T47D (cell line): ENCODE data around the gene ANGPTL2.

Source experiments
- DNase-seq, 2 experiments: peaks; one replicate each; pipeline versions ENCODE4 v3.0.0 to v3.0.0-alpha.2; 2011 to 2012; ENCODE audit warnings: low read depth in 1 of 2, low spot score in 1 of 2
- JUND ChIP-seq: IDR thresholded peaks from 2 replicates; pipeline ENCODE4 v1.6.1; 2012; ENCODE audit warnings: low read depth
- in situ Hi-C: cut with HindIII; loops from 2 replicates; pipeline ENCODE4 v1.10.0; 2016; ENCODE audit warnings: low sequenced_read_pairs, low pct_unique_long_range_greater_than_20kb

ANGPTL2 gene

GRCh38 chr9:127102788-127103187 is 19.6 kb downstream of the ANGPTL2 start:
- in situ Hi-C loops: no loop called here
- no peak for DNase-seq
- TF ChIP-seq JUND: no peak

- no peak for TF ChIP-seq JUND
- in situ Hi-C loops: no loop called here
- DNase-seq: no peak
These were observed 20.3 kb downstream of the ANGPTL2 start for GRCh38 chr9:127102176-127102575.

- in situ Hi-C loops: no loop called here
- TF ChIP-seq JUND: no peak
These were observed 22.8 kb downstream of the ANGPTL2 start for GRCh38 chr9:127099664-127100063.

GRCh38 chr9:127098916-127099553 is 23.4 kb downstream of the ANGPTL2 start:
- no peak for TF ChIP-seq JUND

More at GRCh38 chr9:127099664-127100063, 22.8 kb downstream of the ANGPTL2 start:
- DNase-seq: no peak

GRCh38 chr9:127097683-127098082 is 24.8 kb downstream of the ANGPTL2 start:
- in situ Hi-C loops: no loop called here
- no peak for TF ChIP-seq JUND

More at GRCh38 chr9:127098916-127099553, 23.4 kb downstream of the ANGPTL2 start:
- in situ Hi-C loops: no loop called here
- DNase-seq: no peak

GRCh38 chr9:127096208-127096607 is 26.2 kb downstream of the ANGPTL2 start:
- in situ Hi-C loops: no loop called here
- no peak for DNase-seq
- TF ChIP-seq JUND: no peak

More at GRCh38 chr9:127097683-127098082, 24.8 kb downstream of the ANGPTL2 start:
- no peak for DNase-seq

- in situ Hi-C loops: no loop called here
- no peak for DNase-seq
- no peak for TF ChIP-seq JUND
These were observed 27.0 kb downstream of the ANGPTL2 start for GRCh38 chr9:127095411-127095810.

- TF ChIP-seq JUND: no peak
- in situ Hi-C loops: no loop called here
- DNase-seq: no peak
These were observed 29.0 kb downstream of the ANGPTL2 start for GRCh38 chr9:127093319-127094020.

- in situ Hi-C loops: no loop called here
- no peak for DNase-seq
- no peak for TF ChIP-seq JUND
These were observed 30.3 kb downstream of the ANGPTL2 start for GRCh38 chr9:127092041-127092608.

GRCh38 chr9:127091526-127091925 is 30.9 kb downstream of the ANGPTL2 start:
- in situ Hi-C loops: no loop called here
- no peak for TF ChIP-seq JUND
- no peak for DNase-seq

DNA sequence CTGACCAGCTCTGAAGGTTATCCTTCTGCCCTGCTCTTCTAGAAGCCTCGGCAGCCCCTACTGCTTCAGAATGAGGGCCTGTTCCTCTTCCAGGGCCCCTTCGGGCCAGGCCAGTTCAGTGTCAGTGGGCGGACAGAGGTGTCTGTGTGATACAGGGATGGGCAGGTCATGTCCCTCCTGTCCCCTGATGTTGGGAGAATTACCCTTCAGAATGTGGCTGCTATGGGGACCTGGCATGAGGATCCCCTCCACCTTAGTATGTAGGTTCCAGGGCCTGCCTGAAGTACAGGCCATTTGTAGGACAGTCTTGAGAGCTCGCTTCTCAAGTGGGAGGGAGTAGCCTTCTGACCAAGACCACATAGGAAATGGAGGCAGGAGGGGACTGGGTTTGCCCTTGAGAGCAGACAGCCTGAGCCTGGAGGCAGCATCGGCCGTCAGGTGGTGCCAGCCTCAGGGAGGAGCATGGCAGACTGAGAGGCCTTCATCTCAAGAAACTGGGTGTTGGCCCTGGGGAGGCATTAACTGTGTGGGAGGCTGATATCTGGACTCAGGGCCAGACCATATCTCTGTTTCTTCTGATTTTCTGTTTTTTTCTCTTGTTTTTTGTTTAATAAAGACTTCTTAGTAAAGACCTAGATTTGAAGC is 32.0 kb downstream of the ANGPTL2 start:
- in situ Hi-C loops: no loop called here
- DNase-seq: no peak

GRCh38 chr9:127089631-127090081 is 32.8 kb downstream of the ANGPTL2 start:
- in situ Hi-C loops: no loop called here
- DNase-seq: no peak
- no peak for TF ChIP-seq JUND

More for the DNA sequence above, 32.0 kb downstream of the ANGPTL2 start:
- no peak for TF ChIP-seq JUND
